Kidney capillary endothelial cell (primary cell): ENCODE results near the gene FBXO41.

Experiments
- DNase-seq: peaks from one replicate; pipeline ENCODE4 v3.0.0-alpha.2; 2018; ENCODE audit warnings: low spot score

The FBXO41 gene, protein sequence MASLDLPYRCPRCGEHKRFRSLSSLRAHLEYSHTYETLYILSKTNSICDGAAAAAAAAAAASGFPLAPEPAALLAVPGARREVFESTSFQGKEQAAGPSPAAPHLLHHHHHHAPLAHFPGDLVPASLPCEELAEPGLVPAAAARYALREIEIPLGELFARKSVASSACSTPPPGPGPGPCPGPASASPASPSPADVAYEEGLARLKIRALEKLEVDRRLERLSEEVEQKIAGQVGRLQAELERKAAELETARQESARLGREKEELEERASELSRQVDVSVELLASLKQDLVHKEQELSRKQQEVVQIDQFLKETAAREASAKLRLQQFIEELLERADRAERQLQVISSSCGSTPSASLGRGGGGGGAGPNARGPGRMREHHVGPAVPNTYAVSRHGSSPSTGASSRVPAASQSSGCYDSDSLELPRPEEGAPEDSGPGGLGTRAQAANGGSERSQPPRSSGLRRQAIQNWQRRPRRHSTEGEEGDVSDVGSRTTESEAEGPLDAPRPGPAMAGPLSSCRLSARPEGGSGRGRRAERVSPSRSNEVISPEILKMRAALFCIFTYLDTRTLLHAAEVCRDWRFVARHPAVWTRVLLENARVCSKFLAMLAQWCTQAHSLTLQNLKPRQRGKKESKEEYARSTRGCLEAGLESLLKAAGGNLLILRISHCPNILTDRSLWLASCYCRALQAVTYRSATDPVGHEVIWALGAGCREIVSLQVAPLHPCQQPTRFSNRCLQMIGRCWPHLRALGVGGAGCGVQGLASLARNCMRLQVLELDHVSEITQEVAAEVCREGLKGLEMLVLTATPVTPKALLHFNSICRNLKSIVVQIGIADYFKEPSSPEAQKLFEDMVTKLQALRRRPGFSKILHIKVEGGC

DNA sequence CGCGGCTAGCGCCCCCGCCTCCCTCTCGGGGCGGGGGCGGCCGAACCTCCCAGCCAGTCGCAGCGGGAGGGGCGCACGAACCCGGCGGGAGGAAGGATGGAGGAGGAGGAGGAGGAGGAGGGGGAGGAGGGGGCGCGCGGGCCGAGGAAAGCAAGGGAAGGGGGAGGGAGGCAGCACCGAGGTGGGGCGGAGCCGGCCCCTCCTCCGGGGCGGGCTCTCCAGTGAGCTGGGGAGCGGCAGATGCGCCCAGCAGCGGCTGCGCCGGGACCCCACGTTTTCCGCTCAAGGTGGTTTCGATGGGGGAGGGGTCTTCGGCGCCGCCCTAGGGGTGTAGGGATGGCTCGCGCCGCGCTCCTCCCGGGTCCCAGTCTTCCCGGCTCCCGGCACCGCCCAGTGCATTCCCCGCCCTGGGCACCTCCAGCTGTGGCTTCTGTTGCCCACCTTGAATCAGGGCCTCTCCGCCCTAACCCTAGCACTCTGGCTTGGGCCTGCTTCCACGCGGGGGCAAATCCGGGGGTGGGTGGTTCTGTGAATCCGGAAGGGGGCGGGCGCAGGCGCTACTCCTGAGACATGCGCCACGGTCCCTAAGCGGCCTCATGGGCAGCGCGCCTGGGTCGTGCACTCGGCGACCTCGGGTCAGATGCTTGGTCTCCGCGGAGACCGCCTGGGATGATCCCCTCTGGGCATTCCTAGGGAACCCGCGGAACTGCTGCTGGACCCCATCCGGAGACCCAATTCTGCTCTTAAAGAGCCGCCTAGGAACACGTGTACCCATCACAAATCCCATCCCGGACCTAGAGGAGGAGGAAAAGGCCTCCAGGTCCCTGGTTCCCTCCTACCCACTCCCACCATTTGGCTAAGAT, at the start of gene FBXO41:
TSS of gene FBXO41 (minus strand) at position 183 of the 863 bp plus-strand sequence. CDS start 14,848 bp downstream, outside the sequence.
- DNase-seq, result no peak

DNA sequence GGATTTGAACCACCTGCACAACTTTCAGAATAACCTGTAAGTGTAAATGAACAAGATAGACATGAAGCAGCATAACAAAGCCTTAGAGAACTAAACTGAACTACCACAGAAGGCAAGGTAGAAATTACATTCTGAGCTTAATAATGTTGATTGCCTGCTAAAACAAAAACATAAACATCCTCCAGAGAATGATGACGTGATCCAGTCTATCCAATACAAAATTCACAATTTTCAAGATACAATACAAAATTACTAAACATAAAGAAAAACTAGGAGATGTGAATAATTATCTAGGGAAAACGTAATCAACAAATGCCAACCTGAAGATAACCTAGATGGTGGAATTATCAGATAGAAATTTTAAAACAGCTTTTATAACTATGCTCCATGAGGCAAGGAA, 49.8 kb upstream of the FBXO41 start:
- DNase-seq, result no peak

DNA sequence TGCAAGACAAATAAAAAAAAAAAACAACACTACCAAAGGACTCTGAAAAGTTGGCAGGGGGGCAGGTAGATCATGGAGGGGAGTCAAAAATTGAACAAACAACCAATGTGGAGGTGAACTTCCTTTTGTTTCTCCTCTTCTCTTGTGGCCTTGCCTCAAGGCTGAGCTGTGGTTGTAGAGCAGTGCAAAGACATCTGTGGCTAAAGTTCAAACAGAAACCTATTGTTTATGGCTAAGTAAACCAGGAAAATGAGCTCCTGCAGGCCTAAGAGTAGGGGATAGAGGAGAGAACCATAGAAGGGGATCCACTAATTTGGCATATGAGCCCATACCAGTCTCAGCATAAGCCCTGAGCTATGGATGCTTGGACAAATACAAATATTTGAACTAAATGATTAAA, 49.3 kb upstream of the FBXO41 start:
- DNase-seq, result no peak

DNA sequence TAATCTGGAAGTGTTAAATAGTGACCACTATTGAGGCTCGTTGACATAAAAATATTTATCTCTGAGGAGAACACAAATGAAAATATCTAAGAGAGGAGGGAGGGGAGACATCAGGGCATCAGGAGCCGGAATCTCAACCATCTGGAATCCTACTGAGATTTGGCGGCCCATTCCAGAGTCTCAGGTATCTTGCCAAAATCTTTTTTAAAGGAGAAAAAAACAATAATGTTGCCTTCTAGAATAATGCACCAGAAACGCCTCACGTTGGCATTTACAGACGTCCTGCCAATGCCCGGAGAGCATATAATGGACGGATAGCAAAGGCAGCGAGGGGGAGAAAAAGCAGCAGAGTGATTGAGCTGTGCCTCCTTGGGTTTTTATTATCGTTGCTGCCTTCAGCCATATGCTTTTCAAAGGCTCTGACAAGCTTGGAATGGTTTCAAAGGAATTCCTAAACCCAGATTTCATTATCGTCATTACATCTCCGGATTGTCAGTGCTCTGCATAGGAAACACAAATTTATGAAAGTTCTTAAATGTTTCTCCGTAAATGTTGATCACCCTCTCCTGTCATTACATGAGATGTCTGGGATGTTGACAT, 39.9 kb upstream of the FBXO41 start:
- DNase-seq, result no peak

DNA sequence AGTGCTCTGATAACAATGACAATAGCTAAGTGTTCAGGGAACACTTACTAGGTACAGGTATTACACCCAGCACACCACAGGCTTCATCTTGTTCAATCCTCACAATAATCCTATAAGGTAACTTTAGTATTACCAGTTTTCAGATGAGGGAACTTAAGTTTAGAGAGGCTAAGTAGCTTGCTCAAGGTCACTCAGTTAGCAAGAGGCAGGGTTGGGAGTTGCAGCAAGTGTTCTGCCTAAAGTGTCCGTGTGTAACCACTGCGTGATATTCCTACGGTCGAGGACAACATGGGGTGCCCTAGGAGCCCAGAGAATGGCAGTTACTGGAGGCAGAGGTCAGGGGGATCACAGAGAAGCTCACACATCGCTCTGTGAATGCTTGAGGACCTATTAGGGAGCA, 39.3 kb upstream of the FBXO41 start:
- no peak for DNase-seq

DNA sequence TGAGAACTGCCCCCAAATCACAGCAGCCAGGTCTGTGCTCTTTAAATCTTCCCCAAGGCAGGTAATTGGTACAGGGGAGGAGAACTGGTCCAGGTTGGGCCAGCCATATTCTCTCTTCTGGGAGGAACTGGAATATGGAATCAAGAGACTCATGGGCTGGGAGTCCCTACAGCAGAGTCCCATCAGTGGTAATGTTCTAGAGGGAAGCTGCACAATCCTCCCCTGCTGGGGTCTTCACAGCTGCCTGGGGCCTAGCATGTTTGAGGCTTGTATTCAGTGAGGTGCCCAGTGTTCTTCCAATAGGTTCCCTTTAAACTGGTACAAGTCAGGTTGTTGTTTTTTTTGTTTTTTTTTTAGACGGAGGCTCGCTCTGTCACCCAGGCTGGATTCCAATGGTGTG, 30.2 kb upstream of the FBXO41 start:
- DNase-seq, result no peak

DNA sequence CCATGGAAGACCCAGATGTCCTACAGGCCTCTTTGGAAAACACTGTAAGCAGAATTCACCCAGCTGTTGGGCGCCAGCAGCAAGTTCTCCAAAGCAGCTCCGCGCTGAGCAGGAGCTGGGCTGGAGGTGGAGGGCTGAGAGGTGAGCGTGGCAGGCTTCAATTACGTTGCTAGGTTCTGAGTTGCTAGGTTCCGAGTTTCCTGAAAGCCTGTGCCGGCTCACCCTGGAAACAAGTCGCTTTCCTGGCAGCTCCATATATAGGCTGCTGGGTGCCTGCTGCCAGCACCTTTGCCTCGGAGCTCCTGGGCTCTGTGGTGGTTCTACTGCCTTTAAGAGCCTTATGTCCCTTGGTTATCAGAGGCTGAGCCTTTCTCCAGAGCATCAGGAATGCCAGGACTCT, 23.4 kb upstream of the FBXO41 start:
- no peak for DNase-seq

DNA sequence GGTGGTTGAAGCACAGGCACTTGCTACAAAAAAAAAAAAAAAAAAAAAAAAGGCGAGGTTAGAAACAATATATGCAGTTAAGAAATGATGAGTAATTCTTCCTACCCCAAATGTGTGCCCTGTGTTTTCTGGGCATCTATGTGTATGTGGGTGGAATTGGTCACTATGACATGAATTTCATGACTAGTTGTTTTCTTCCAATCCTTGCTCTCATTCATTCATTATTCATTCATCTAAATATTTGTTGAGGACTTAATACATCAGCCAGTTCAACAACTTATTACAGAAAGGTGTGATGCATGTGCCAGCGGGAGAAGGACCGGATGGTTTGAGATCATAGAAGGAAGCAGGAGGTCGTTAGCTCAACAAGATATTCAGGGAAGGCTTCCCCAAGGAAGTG, 17.4 kb upstream of the FBXO41 start:
- DNase-seq, result no peak

DNA sequence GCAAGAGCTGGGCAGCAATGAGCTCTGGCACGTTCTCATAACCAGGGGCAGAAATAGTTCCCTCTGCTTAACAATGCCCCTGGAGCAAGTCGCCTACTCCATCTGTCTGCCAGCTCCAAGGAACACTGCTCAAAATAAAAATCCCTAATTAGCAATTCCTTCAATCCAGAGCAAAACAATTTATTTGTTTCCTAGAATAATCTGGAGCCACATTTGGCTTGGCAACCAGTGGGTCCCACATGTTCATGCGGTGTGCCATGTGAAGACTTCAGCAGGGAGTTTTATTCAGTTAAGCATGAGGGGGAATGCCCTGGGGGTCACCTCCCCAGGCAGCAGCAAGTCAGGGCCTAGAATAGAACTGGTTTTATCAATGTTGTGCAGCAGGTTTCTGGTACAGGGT, 16.6 kb upstream of the FBXO41 start:
- no peak for DNase-seq

DNA sequence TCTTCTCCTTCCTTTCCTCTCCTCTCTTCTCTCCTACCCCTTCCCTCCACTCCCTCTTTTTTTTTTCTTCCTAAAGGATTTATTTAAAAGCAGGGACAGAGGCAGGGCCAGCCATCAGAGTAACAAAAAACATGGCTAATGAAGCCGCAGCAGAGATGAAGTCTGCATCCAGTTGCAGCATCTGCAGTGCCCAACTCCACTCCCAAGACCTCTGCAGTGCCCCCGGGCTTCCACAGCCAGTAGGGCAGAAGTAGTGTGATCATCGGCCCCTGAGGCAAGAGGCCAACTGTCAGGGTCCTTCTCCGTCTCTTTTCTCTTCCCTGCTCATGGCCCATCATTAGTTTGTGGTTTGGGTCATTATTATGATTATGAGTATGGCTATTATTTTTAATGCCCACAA, 13.3 kb upstream of the FBXO41 start:
- DNase-seq, result no peak

DNA sequence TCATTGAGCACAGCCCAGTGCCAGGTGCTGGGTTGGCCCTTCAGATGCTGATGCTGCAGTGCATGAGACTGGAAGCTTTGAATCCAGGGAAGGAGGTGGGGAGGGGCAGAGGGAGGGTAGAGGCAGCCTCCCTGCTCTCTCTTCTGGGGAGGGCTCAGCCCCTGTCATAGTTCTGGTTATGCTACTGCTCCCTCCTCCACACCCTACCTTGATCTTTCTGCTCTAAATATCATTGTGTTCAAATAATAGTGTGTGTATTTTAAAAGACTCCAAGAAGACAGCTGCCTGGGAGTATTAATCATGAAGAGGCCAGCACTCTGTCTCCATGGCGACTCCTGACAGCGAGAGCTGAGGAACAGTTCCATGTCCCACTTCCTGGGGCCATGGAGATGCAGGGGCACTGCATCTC, 12.9 kb upstream of the FBXO41 start:
- DNase-seq, result no peak

DNA sequence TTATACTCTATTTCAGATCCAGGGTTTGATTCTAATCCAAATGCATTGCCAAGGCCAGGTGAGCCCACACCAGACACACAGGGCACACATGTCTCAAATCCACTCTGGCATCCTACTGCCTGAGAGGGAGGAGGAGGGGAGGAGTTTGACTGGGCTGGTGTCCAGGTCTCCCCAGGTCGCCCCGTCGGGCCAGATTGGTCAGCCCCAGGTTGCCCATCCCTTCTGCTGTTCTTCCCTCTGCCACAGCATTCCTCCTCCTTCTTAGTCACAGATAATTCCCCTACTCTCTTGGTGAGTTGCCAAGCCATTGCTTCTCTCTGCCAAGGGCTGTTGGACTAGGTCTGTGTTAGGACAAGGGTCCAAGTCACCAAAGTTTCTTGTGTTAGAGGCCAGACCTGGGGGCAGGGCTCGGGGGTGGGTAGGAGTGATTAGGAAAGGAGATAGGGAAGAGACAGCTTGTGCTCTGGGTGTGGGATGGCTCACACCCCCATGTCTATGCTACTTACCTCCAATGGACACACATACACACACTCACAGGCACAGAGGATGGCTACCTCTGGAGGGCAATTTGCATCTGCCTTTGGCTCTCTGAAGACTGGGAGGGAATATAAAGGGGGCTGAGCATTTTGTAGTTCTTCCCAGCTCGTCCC, 11.6 kb upstream of the FBXO41 start:
- no peak for DNase-seq

DNA sequence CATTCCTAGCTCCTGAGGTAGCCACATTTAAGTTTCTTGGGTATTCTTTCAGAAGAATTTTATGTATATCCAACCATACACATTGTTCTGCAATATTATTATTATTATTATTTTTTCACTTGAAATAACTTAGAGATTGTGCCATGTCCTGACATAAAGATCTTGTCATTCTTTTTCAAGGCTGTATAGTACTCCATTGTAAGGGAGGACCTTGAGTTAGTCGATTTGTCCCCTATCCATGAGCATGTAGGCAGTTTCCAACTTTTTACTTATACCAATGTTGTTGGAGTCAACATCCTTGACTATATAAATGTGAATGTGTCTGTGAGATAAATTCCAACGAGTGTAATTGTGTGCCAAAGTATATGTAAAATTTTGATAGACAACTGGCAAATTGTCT, 10.0 kb upstream of the FBXO41 start:
- DNase-seq, result no peak

DNA sequence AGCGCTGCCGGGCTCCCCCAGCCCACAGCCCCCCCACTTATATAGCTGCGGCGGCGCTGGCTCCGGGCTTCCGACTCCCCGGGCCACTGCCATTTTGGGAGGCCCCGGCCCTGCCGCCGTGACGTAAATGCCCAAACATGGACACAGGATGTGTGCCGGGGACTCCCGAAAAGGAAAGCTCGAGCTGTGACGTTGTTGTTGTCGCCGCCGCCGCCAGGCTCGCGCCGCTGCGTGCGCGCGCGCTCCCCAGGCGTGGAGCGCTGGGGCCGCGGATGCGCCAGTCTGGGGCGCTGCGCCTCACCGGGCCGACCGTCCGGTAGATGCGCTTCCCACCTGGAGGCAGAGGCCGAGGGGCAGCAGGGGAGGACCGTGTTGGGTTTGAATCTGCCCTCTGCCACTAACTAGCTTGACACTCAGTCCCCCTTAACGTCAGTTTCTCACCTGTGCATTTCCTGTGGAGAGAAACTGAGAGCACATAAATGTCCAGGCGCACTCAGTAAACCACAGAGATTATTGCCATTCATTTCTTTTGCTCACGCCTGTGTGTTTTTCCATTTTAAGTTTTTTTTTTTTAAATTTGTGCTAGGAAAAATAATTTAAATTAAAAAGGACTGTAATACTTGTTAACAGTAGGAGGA, 9.4 kb upstream of the FBXO41 start, which contains the start of gene EGR4:
TSS of gene EGR4 (minus strand) at position 15 of the 638 bp plus-strand sequence. CDS start 231 bp downstream, outside the sequence.
- peak; percentile 42 for DNase-seq

DNA sequence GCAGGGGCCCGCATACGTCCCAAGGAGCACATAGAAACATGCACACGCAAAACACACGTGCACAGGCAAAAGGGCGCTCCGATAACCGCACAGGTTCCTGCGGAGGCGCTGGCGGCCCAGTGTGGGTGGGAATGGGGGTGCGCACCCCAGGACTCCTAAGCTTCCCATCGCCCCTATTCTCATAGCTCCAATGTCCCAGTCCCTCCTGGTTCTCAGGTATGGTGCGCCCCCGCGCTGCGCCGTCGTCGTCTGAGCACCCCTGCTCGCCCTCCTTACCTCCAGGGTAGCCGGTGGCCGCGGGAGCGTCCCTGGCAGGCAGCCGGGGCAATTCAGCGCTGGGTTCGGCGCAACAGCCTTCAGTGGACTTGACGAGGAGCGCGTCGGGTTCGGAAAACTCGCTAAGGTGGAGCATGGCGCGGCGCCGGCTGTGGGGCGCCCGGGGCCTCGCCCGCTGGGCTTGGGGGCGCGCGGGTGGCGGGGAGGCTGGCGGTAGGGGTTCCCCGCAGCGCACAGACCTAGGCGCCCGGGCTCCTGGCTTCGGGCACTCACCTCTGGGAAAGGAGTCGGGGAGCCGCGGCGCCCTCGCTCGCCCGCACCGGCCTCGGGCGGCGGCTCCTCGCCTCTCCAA, 8.7 kb upstream of the FBXO41 start:
- no peak for DNase-seq

DNA sequence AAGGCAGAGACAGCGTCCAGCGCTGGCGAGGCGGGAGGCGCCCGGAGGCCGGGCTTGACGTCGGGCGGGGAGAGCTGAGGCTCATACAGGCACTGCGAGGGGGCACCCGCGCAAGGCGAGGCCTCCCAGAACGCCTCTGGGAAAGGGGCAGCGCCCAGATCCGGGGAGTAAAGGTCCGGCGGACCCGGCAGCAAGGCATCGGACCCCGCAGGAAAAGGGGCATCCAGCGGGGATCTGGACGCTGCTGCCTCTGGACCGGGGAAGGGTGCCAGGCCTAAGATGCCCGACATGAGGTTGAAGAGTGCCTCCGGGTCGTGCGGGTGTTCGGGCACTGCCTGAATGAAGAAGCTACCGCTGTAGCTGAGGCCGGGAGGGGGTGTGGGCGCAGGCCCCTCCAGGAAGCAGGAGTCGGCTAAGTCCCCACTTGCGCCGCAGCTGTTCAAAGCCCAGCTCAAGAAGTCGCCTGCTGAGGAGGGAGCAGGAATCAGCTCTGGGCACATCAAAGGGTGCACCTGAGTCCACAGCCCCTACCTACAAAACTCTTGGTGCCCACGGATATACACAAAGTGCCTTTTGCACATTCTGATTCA, 8.1 kb upstream of the FBXO41 start:
- no peak for DNase-seq

DNA sequence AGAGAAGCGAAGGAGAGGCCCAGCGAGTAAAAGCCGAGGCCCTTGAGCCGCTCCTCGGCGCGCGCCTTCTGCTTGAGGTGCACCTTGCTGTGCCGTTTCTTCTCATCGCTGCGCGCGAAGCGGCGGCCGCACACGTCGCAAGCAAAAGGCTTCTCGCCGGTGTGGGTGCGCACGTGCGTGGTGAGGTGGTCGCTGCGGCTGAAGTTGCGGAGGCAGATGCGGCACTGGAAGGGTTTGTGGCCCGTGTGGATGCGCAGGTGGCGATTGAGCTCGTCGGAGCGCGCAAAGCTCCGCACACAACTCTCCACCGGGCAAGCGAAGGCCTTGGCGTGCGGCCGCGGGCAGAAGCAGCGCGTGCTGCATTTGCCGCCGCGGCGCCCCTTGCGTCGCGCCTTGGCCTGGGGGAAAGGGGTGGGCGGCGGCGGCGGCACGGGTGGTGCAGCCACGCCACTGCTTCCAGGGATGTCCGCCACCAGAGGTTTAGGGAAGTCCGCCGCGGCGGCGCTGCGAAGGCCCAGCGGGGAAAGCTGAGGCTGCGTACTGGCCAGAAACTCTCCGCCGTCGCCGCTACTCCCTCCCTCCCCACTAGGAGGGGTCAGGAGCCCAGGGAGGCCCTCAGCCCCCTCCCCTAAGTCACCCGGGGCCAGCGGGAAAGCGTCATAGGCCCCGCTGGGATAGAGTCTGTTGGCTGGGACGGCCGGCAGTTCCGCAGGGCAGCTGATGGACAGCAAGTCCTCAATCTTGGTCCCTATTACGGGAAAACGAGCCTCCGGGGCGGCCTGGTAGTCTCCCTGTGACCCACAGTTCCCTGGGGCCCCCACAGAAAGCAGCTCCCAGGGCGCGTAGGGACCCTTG, 7.4 kb upstream of the FBXO41 start:
- DNase-seq, result no peak

DNA sequence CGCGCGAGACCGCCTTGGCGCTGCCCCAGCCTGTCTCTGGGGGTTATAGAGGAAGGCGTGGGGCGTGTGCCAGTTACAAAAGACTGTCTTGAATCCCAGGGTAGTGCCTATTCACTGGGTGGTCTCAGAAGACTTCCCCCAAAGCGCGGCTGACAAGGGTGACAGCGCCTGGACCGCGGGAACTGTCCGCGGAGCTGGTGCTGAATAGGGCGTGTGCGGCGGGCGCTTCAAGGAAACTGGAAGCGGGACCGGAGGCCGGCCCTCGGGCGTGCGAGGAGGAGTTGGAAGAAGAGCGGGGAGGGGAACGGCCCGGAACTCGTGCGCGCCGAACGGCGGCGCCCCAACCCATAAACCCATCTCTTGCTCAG, 6.8 kb upstream of the FBXO41 start:
- DNase-seq, result peak; percentile 46
